Nephron progenitor cell (in vitro differentiated cells): Measurements from ENCODE around the gene ITGB3.

ENCODE experiments used
- DNase-seq: peaks from one replicate; pipeline ENCODE4 v3.0.0; 2021
- H3K27ac Mint-ChIP-seq: 2 replicates; pipeline ENCODE4 v1.8.0; 2021; ENCODE audit warnings: mild to moderate bottlenecking, moderate library complexity, mixed read lengths
- H3K27me3 Mint-ChIP-seq: 2 replicates; pipeline ENCODE4 v1.8.0; 2021; ENCODE audit warnings: mild to moderate bottlenecking, low read depth, mixed read lengths; ENCODE audit not compliant: poor library complexity
- H3K36me3 Mint-ChIP-seq: 2 replicates; pipeline ENCODE4 v1.8.0; 2021; ENCODE audit warnings: low read depth, mixed read lengths
- H3K4me1 Mint-ChIP-seq: 2 replicates; pipeline ENCODE4 v1.8.0; 2021; ENCODE audit warnings: mixed read lengths
- H3K4me3 Mint-ChIP-seq: 2 replicates; pipeline ENCODE4 v1.8.0; 2021; ENCODE audit warnings: mild to moderate bottlenecking, moderate library complexity, mixed read lengths
- H3K9me3 Mint-ChIP-seq: 2 replicates; pipeline ENCODE4 v1.8.0; 2021; ENCODE audit warnings: mild to moderate bottlenecking, moderate library complexity, mixed read lengths
- CTCF ChIP-seq: fragments of 200-600 bp; sonication (generic); IDR thresholded peaks from 2 replicates; pipeline ENCODE4 v1.5.0; 2021; ENCODE audit warnings: antibody characterized with exemption

ITGB3 gene

GRCh38 chr17:47297661-47298400 is 44.2 kb downstream of the ITGB3 start:
- peaks cover 10% of the 10 kb centered on the region for H3K4me1 Mint-ChIP-seq
- H3K27ac Mint-ChIP-seq = no peak overlapping the region
- peaks cover 6% of the 10 kb centered on the region for H3K9me3 Mint-ChIP-seq
- peaks cover 8% of the 10 kb centered on the region for H3K27me3 Mint-ChIP-seq
- H3K36me3 Mint-ChIP-seq = no peaks in the 10 kb centered on the region
- no peak overlapping the region for H3K4me3 Mint-ChIP-seq
- no peak for DNase-seq
- no peak for TF ChIP-seq CTCF

- Mint-ChIP-seq H3K27me3 (peaks cover 8% of the 10 kb centered on the region), H3K4me3 (no peak overlapping the region), H3K9me3 (peaks cover 6% of the 10 kb centered on the region), H3K27ac (no peak overlapping the region), H3K36me3 (no peaks in the 10 kb centered on the region), H3K4me1 (peaks cover 10% of the 10 kb centered on the region)
- TF ChIP-seq CTCF = no peak
- no peak for DNase-seq
Observed at GRCh38 chr17:47298712-47299111, 45.1 kb downstream of the ITGB3 start.

- no peaks in the 10 kb centered on the region for H3K36me3 Mint-ChIP-seq
- H3K9me3 Mint-ChIP-seq = peaks cover 6% of the 10 kb centered on the region
- H3K27ac Mint-ChIP-seq = no peak overlapping the region
- peaks cover 10% of the 10 kb centered on the region for H3K4me1 Mint-ChIP-seq
- no peak for TF ChIP-seq CTCF
- no peak for DNase-seq
- H3K27me3 Mint-ChIP-seq = peaks cover 8% of the 10 kb centered on the region
- H3K4me3 Mint-ChIP-seq = no peak overlapping the region
Observed at GRCh38 chr17:47299239-47299910, 45.7 kb downstream of the ITGB3 start.

GRCh38 chr17:47300718-47301117 is 47.1 kb downstream of the ITGB3 start:
- H3K9me3 Mint-ChIP-seq = peaks cover 6% of the 10 kb centered on the region
- H3K36me3 Mint-ChIP-seq = no peaks in the 10 kb centered on the region
- TF ChIP-seq CTCF = no peak
- H3K27ac Mint-ChIP-seq = no peak overlapping the region
- H3K27me3 Mint-ChIP-seq = peaks cover 4% of the 10 kb centered on the region
- no peak overlapping the region for H3K4me3 Mint-ChIP-seq
- H3K4me1 Mint-ChIP-seq = no peaks in the 10 kb centered on the region
- DNase-seq = no peak

GRCh38 chr17:47301161-47301560 is 47.5 kb downstream of the ITGB3 start:
- no peak for TF ChIP-seq CTCF
- no peak overlapping the region for H3K27ac Mint-ChIP-seq
- H3K9me3 Mint-ChIP-seq = peaks cover 6% of the 10 kb centered on the region
- no peaks in the 10 kb centered on the region for H3K36me3 Mint-ChIP-seq
- no peak for DNase-seq
- H3K4me3 Mint-ChIP-seq = no peak overlapping the region
- peaks cover under 1% of the 10 kb centered on the region for H3K27me3 Mint-ChIP-seq
- no peaks in the 10 kb centered on the region for H3K4me1 Mint-ChIP-seq

GRCh38 chr17:47301831-47302230 is 48.2 kb downstream of the ITGB3 start:
- Mint-ChIP-seq H3K27ac (no peak overlapping the region), H3K36me3 (no peaks in the 10 kb centered on the region), H3K4me1 (no peaks in the 10 kb centered on the region), H3K4me3 (no peak overlapping the region), H3K9me3 (peaks cover 6% of the 10 kb centered on the region), H3K27me3 (no peaks in the 10 kb centered on the region)
- no peak for TF ChIP-seq CTCF
- no peak for DNase-seq
